Right renal pelvis (tissue), 4 donors: Measurements from ENCODE around the gene CFAP20DC. TPM values are rescaled to one million over a fixed set of nuclear protein-coding genes. Genes with fewer than 3 reads are reported as not detected.
"Not testable (repeated sequence)": the region's sequence is repeated elsewhere in the genome, so short reads cannot be mapped to it uniquely, and the experiment has no call there.

Source experiments
- DNase-seq, 4 donors: peaks; one replicate each; pipeline ENCODE4 v3.0.0-alpha.2; 2013; ENCODE audit warnings: low read depth in 4 of 4, low spot score in 3 of 4, missing footprints in 1 of 4
- polyA plus RNA-seq, 4 donors: library from polyadenylated mRNA; unstranded; fragments of 120-200 nt; gene quantifications; one replicate each; pipeline ENCODE4 v1.2.1, GENCODE V29; 2013; ENCODE audit not compliant: insufficient read length in 4 of 4

Gene CFAP20DC
- polyA plus RNA-seq, 4 donors: 3.5 to 5.3 (median 4.5) TPM

DNA sequence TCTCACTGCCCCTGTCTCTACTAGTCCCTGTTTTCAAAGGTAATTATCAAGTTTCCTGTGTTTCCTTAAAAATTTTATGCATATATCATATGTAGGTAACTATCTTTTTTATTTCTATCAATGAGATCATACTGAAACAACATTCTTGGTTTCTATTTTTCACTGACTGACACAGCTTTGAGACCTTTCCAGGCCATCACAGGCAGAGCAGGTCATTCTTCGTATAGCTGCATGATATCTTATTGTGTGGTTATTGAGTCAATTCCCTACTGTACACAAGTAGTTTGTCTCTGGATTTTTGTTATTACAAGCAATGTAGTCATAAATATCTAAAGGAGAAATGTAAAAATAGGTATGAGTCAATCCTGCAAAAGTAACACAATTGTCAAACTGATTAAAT lies 169.6 kb downstream of the CFAP20DC start:
- no peak for DNase-seq

DNA sequence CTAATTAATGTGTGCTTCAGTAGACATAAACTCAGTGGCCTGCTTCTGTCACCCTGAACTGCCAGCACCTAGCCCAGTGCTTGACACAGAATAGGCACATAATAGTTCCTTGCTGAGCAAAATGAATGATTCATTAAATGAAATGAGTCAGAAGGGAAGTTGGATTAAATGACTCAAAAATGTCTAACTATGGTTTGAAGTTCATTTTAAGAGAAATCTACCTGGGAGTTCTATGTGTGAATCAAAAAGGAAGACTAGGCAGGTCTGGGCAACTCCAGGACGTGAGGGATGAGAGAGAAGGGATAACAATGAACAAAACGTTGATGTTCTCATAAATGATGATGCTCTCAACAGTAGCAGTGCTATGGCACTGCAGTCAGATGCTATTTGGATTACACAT lies 175.0 kb downstream of the CFAP20DC start:
- no peak for DNase-seq

DNA sequence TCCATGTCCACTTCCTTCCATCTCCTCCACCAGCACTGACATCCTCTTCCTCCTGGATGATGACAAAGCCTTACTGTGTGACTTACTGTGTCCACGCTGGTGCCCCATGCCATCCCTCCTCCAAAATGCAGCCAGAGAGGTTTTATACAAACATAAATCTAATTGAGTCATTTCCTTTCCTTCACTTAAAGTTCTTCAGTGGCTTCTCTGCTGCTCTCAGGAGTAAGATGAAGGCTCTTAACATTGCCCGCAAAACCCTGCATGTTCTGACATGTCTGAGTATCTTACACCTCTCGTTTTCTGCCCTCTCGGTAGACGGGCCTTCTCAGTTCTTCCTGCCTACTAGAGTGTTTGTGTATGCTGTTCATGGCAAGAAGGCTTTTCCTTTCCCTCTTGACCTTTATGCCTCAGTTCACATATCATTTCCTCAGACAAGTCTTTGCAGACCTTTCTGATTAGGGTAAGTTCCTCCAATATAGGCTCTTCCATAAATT lies 175.5 kb downstream of the CFAP20DC start:
- DNase-seq: no peak

DNA sequence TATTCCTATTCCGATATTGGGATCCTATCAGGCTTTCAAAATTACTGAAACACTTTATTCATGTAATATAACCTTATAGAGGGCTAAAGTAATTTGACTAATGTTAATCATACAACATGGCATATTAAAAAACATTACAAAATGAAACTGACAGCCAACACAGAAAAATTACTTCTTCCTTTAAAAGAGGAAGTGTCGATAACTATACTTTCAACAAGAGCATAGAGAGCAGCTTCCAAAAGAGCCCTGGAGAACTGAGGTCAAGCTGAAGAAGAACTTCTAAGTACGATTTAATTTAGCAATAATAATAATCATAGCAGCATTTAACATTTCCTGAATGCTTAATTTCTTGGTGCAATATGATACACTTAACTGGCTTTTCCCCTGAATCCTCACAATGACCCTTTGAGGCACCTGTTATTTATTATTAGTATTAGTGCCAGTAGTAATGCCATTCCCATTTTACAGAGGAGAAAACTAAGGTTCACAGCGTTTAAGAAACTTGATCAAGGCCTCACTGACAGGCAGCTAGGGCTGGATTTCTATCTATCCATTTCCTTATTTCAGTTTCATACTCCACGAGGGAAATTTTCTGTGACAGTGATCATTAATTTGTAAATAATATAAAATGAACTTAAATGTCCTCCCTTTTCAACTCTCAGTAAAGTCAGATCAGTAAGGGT lies 181.6 kb downstream of the CFAP20DC start:
- no peak for DNase-seq

DNA sequence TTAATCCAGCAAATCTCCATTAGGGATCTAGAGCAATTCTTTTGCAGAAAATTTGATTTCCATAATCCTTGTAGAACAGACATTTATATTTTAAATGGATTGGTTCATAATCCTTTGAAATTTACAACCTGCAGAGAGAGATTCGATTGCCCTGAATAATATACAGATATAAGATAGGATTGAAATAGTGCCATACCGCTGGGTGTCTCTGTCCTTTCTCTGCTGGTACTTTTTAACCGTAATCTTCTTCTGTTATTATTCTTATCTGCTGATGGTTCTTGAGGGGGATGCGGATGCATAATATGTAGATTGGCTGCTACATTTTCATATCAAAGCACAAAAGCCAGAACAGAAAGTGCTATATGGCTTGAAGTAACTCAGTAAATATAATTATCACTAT lies 182.2 kb downstream of the CFAP20DC start:
- DNase-seq: no peak

DNA sequence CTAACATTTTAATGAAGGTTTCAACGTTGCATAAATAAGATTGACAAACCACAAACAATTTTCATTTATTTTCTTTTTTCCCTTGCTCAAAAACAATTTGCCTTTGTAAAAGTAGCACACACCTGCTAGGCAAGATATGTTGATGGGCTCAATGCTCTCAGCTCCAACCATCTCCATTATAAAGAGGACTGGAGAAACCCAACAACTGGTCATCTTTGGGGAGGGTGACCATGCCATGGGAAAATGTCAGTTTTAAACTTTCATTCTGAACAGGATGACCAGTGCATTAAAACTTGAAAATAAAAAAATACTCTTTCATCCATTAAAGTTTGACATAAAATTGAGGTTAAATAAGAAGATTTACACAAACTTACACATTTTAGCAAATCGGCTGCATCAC lies 183.7 kb downstream of the CFAP20DC start:
- no peak for DNase-seq

DNA sequence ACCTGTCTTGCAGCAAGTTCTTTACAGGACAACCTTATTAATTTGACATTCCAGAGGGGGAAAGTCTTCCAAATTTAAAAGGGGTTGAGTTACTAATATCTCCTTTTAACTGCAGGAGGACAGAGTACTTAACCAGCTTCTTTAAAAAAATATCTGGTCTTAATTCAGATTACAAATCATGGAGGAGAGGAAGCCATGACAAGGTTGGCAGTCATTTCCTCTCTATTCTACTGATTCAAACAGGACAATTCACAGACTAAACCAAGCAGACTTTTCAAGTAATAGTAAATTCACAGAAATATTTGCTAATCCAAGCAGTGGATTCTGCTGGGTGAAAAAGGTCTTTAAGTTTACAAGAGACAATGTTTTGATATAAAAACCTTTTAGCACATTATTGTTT lies 185.3 kb downstream of the CFAP20DC start:
- no peak for DNase-seq

DNA sequence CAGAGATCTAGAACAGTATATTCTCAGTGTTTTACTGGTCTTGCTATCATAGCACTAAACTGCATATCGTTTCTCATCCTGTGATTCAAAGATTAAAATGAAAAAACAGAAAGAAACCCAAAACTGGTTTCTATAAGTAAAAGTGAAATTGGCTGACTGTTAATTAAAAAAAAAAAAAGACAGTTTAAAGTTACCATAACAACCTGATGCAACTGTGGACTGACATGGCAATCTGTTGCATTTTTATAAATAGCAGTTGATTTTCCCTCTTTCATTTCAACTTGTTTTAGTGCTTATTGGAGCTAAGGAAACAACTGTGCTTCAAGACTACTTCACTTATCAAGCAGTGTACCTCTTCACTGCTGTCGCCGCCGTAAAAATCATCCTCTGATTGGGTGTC lies 186.6 kb downstream of the CFAP20DC start:
- DNase-seq: no peak

DNA sequence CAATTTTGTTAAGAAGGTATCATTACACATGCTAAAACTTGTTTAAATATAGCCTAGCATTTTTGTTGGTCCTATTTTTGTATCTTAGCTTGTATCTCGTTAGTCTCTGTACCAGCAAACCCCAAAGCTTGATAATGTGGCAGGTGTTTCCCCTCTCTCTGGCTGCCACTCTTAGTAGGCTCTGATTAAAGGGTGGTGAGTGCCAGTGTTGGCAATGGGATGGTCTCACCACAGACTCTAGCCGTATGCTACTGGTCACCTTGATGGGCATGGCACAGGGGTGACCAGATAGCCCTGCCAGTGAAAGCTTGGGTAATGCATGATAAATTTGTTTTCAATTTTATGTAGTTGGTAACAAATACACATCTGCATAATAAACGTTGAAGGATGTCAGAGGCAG lies 188.3 kb downstream of the CFAP20DC start:
- no peak for DNase-seq

DNA sequence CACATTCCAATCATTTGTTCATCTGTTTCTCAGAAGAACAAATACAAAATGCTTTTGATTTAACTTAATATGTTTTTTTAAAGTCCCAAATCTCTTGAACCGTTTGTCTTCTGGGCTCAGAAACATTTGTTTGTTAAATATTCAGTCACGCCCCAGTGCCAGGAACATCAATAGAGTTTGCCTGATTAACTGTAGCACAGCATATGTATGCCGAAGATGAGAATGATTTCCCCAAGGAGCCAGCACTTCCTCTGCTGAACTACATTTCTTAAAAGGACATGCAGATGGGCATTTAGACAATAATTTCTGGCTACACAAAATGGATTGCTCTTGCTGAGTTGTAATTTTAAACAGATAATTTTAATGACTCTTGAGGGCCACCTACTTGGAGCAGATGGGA lies 191.7 kb downstream of the CFAP20DC start:
- no peak for DNase-seq

DNA sequence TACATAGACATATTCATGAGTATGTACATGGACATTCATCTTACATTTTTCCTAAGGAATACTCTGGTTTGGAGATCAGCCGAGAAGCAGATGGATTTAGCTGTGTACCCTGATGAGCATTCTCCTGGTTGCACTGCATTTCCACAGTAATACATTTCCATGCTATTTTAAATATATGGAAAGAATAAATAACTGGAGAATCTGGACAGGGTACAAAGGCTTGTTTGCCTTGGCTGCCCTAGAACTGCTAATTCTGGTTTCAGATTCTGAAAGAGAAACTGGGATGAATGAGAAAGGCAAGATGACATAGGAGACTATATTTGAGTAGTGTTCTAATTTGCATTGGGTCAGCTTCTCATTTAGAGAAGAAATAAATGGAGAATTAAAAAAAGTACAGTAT lies 192.4 kb downstream of the CFAP20DC start:
- no peak for DNase-seq

DNA sequence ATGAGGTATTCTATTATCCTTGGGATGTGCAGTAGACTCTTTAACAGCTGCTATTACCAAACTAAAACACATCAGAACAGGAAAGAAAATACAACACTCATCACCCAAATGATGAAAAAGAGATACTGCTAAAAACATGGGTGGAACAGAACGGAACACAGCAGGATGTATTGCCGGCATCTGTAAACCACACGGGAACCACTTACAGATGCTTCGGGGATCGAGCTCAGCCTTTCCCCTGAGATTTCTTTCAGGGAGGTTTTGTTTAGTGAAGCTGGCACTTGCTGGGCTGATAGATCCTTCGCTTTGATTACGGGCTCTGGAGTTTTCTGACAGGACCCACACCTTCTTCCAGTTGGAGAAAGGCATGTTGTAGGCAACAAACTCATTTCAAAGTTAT lies 201.0 kb downstream of the CFAP20DC start:
- DNase-seq: no peak

DNA sequence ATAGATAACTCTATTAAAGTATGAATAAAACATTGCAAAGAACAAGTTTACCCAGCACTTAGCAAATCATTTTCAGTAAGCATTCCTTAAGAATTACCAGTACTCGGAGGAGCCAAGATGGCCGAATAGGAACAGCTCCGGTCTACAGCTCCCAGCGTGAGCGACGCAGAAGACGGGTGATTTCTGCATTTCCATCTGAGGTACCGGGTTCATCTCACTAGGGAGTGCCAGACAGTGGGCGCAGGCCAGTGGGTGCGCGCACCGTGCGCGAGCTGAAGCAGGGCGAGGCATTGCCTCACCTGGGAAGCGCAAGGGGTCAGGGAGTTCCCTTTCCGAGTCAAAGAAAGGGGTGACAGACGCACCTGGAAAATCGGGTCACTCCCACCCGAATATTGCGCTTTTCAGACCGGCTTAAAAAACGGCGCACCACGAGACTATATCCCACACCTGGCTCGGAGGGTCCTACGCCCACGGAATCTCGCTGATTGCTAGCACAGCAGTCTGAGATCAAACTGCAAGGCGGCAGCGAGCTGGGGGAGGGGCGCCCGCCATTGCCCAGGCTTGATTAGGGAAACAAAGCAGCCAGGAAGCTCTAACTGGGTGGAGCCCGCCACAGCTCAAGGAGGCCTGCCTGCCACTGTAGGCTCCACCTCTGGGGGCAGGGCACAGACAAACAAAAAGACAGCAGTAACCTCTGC lies 207.6 kb downstream of the CFAP20DC start:
- not testable (repeated sequence) for DNase-seq

DNA sequence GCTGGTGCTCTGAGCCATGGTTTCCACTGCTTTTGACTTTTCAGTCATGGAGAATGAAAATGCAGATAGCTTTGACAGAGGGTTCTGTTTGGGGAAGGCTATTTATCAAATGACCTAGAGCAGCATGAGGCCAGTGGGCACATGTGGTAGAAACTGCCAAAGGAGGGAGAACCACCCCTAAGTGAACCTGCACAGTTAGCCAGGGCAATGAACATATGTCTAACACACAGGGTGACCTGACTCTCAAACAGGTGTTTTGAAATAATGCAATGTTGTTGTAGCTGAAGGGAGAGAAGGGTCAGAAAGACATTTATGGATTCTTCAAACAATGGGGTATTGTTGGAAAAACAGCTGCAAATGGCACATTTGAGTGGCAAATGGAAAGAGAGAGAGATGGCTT lies 208.9 kb downstream of the CFAP20DC start:
- no peak for DNase-seq

DNA sequence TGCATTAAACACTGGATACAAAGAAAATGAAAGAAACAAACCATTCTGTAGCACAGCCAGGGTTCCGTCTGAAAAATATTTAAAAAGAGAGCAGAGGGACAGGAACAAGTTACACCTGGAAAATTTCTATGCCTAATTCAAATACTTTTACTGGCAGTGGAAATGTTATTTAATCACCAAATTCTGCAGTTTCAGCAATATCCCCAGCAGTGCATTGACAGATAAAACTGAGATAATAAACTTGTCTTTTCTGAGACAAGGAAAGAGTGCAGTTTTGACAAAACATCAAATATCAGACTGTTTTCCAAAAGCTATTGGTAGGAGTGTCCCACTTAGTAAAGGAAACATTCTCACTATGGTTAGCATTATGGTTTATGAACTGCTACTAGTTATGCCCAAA lies 209.9 kb downstream of the CFAP20DC start:
- no peak for DNase-seq

DNA sequence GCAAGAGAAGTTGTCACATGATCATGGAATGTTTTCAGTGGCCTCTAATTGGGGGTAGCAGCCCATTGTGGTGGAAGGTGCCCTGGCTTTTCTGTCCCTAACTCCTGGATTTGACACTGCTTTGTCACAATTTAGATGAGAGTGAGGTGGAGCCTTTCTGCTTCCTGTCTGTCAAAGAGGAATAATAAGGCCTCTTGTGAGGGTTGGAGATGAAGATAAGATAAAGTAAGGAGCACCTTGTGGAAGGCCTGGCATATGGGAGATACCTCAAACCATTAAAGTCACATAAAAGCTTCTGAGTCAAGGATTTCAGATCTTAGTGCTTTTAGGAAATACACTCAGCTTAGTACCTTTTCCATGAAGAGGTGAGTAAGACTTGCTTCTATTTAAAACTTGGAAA lies 210.6 kb downstream of the CFAP20DC start:
- no peak for DNase-seq

DNA sequence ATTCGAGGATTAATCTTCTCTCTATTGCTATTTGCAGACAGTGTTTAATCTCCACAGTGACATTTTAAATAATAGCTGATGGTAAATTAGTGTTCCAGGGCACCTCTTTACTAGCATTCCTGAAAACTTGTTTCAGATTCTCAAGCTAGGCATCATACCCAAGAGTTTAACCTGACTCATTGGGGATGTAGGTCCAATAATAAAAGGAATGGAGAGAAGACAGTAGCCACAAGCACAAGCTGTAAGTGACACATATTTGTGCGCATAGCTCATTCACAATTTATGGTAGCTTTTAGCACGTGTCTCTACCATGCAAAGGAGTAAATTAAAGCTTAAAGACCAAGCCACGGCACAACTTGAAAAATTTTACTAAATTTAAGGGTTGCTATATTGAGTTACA lies 212.0 kb downstream of the CFAP20DC start:
- DNase-seq: no peak

DNA sequence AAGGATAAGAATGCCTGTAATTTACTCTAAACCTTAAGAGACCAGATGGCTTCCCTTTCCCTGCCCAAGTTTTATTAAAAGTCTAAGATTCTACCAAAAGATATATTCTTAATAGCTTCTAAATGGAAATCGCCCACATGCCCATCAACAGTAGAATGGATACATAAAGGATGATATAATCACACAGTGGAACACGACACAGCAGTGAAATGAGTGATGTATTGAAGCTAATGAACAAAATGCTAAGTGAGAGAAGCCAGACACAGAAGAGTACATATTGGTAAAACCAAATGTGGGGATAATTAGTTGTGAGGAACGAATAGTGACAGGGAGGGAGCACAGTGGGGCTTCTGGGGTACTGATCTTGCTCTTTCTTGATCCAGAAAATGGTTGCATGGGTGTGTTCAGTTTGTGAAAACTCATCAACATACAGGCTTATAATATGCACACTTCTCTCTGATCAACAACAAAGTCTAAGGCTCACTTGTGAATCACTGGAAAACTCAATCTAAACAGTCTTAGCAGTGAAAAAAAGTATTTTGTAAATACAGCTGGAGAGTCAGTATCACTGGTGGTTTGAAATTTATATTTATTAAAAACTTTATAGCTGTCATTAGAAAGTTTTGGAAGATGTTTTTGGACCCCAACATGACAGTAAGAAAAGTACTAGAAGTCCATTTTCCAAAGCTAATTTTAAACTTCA lies 212.5 kb downstream of the CFAP20DC start:
- DNase-seq: no peak

DNA sequence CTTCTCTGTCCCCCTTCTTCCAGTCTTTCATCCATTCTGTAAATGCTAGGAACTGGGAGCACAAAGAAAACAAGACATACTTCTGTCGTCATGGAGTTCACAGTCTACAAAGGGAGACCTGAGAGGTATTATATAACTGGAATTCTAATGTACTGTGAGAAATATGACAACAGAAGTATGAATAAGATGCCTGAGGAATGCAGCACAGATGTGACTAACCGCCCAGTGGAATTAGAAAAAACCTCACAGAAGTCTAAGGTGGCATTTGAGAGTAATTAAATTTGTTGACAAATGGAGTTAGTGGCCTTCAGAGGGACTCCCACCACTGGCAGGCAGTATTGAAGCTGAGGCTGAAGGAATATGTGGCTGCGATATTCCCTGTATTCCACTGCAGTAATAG lies 214.7 kb downstream of the CFAP20DC start:
- no peak for DNase-seq

DNA sequence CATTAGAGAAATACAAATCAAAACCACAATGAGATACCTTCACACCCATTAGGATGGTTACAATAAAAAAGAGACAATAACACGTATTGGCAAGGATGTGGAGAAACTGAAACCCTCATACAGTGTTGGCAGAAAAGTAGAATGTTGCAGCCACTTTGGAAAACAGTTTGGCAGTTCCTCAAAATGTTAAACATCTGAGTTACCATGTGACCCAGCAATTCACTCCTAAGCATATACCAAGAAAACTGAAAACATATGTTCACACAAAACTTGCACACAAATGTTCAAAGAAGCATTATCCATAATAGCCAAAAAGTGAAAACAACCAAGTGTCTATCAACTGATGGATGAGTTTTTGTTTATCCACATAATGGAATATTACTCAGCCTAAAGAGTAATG lies 216.3 kb downstream of the CFAP20DC start:
- no peak for DNase-seq

DNA sequence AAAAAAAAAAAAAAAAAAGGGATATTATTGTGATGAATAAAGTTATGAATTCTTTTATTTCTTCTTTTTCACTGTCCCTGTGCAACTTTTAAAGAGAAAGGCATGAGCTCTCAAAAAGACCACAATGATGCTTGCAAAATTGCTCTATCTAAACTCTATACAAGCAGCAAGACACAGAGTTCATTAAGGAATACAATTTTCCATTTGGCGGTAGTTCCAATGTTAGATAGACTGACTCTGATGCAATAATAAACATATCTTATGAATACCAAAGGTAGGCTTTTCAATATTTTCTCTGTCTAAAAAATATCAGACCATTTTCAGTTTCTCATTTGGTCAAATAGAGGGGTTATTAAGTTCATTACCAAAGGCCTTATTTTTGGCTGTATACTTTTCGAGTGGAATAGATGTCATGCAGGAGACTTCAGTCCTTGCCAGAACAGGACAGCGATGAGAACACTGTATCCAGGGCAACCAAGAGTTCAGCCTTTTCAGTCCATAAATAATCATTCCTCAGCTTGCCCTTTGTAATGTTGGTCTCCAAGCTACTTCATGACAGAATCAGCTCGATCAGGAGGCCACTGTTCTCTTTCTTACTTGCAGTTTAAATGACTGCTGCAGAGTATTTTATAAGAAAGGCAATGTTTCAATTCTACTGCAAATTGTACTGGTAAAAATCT lies 220.4 kb downstream of the CFAP20DC start:
- DNase-seq: no peak
